HCT116 (cell line): Measurements from ENCODE around the gene SLITRK4. TPM values are rescaled to one million over a fixed set of nuclear protein-coding genes. Genes with fewer than 3 reads are reported as not detected.

ENCODE experiments used
- ATAC-seq: fragments of 200-7000 bp; cut with Tn5 transposase; 2 replicates; pipeline ENCODE4 v1.9.1; 2020; ENCODE audit warnings: mild to moderate bottlenecking, moderate library complexity
- BruUV-seq: library from RNA; stranded (reverse); fragments of 400-500 nt; replicated peaks from 2 replicates; lab custom pipeline; 2021; lab: Mats Ljungman, UMichigan
- CTCF ChIA-PET: fragments of 300-600 bp; sonication (Branson Sonifier 250); formaldehyde crosslinking; loops from one replicate; lab custom pipeline; 2021; ENCODE audit warnings: antibody characterized with exemption; lab: Charles Lee
- POLR2A ChIA-PET: fragments of 300-600, 350-600 bp; sonication (Branson Sonifier 250); formaldehyde crosslinking; loops from one replicate; lab custom pipeline; 2021; ENCODE audit warnings: antibody characterized with exemption; lab: Charles Lee
- RAD21 ChIA-PET, 2 experiments: fragments of 300-600 bp; sonication (Branson Sonifier 250); formaldehyde crosslinking; loops; one replicate each; lab custom pipeline; 2023; ENCODE audit warnings: low total read pairs in 2 of 2; ENCODE audit not compliant: uncharacterized antibody in 2 of 2, unreplicated experiment in 2 of 2, low non-redundant PET in 1 of 2; lab: Charles Lee
- DNase-seq: peaks from one replicate; pipeline ENCODE4 v3.0.0-alpha.2; 2010; ENCODE audit warnings: low read depth, low spot score
- H2AFZ ChIP-seq: fragments of 200-600 bp; shearing (Covaris generic), sonication (generic); 2 replicates; pipeline ENCODE4 v1.6.1; 2017; ENCODE audit warnings: low read depth, mixed run types, mixed read lengths, antibody characterized with exemption, low read length; ENCODE audit not compliant: poor library complexity, severe bottlenecking
- H3K27ac ChIP-seq: 2 replicates; pipeline ENCODE4 v1.5.1; 2012; ENCODE audit warnings: low read depth, low read length
- H3K27me3 ChIP-seq: fragments of 200-600 bp; sonication (generic); 2 replicates; pipeline ENCODE4 v1.6.1; 2016; ENCODE audit warnings: mixed run types, low read length, mixed read lengths; ENCODE audit not compliant: insufficient read depth
- H3K36me3 ChIP-seq, 2 experiments: fragments of 200-500 bp in 1 of 2; fragments of 200-600 bp in 1 of 2; sonication (Bioruptor generic) in 1 of 2; sonication (generic) in 1 of 2; 2 replicates each; pipeline versions ENCODE4 v1.5.1 to v1.6.1; 2014 to 2016; ENCODE audit warnings: low read length in 2 of 2, inconsistent platforms in 1 of 2, mixed read lengths in 1 of 2, mixed run types in 1 of 2; ENCODE audit not compliant: insufficient read depth in 2 of 2, control insufficient read depth in 1 of 2
- H3K4me1 ChIP-seq, 2 experiments: fragments of 200-600 bp in 1 of 2; sonication (generic) in 1 of 2; 2 replicates each; pipeline versions ENCODE4 v1.5.1 to v1.6.1; 2012 to 2017; ENCODE audit warnings: low read length in 2 of 2, inconsistent platforms in 1 of 2, mild to moderate bottlenecking in 1 of 2, mixed read lengths in 1 of 2, mixed run types in 1 of 2, moderate library complexity in 1 of 2; ENCODE audit not compliant: insufficient read depth in 2 of 2, control insufficient read depth in 1 of 2
- H3K4me2 ChIP-seq: fragments of 200-600 bp; sonication (generic); 2 replicates; pipeline ENCODE4 v1.6.1; 2017; ENCODE audit warnings: mixed run types, low read length, mixed read lengths
- H3K4me3 ChIP-seq, 2 experiments: fragments of 200-600 bp in 1 of 2; sonication (generic) in 1 of 2; replicated peaks in 1 of 2; 2 replicates each; pipeline ENCODE4 v1.5.1; 2011 to 2016; ENCODE audit warnings: low read length in 2 of 2, control low read depth in 1 of 2, low read depth in 1 of 2, mild to moderate bottlenecking in 1 of 2, mixed read lengths in 1 of 2, mixed run types in 1 of 2
- H3K79me2 ChIP-seq: fragments of 200-600 bp; sonication (generic); 2 replicates; pipeline ENCODE4 v1.6.1; 2017; ENCODE audit warnings: mild to moderate bottlenecking, mixed run types, low read length, moderate library complexity, mixed read lengths; ENCODE audit not compliant: insufficient read depth
- H3K9ac ChIP-seq: fragments of 200-600 bp; sonication (generic); 2 replicates; pipeline ENCODE4 v1.6.1; 2016; ENCODE audit warnings: low read length, mixed read lengths
- H3K9me2 ChIP-seq: fragments of 200-600 bp; sonication (generic), shearing (Covaris generic); 2 replicates; pipeline ENCODE4 v1.6.1; 2017; ENCODE audit warnings: mixed run types, mild to moderate bottlenecking, moderate library complexity; ENCODE audit not compliant: insufficient read depth
- H3K9me3 ChIP-seq, 2 experiments: fragments of 200-500 bp in 1 of 2; fragments of 200-600 bp in 1 of 2; sonication (Bioruptor generic) in 1 of 2; sonication (generic) in 1 of 2; 2 replicates each; pipeline ENCODE4 v1.6.1; 2014 to 2017; ENCODE audit warnings: low read length in 2 of 2, mixed read lengths in 2 of 2, inconsistent platforms in 1 of 2, low read depth in 1 of 2, mild to moderate bottlenecking in 1 of 2, mixed run types in 1 of 2, moderate library complexity in 1 of 2; ENCODE audit not compliant: control insufficient read depth in 1 of 2, insufficient read depth in 1 of 2
- H4K20me1 ChIP-seq: fragments of 200-600 bp; sonication (generic), shearing (Covaris generic); 2 replicates; pipeline ENCODE4 v1.6.1; 2017; ENCODE audit warnings: mixed run types, mild to moderate bottlenecking, moderate library complexity; ENCODE audit not compliant: insufficient read depth
- CEBPB ChIP-seq: IDR thresholded peaks from 2 replicates; pipeline ENCODE4 v1.6.1; 2012; ENCODE audit warnings: low read depth
- EGR1 ChIP-seq: IDR thresholded peaks from 2 replicates; pipeline ENCODE4 v1.6.1; 2012; ENCODE audit warnings: low read depth
- ELF1 ChIP-seq: IDR thresholded peaks from 2 replicates; pipeline ENCODE4 v1.6.1; 2012; ENCODE audit warnings: low read depth, borderline replicate concordance
- EZH2phosphoT487 ChIP-seq: fragments of 200-600 bp; IDR thresholded peaks from 2 replicates; pipeline ENCODE4 v1.6.1; 2018; ENCODE audit warnings: antibody characterized with exemption, borderline replicate concordance
- FOSL1 ChIP-seq: IDR thresholded peaks from 2 replicates; pipeline ENCODE4 v1.6.1; 2012; ENCODE audit warnings: low read depth
- JUND ChIP-seq: IDR thresholded peaks from 2 replicates; pipeline ENCODE4 v1.6.1; 2012
- POLR2AphosphoS5 ChIP-seq: IDR thresholded peaks from 2 replicates; pipeline ENCODE4 v1.6.1; 2011; ENCODE audit warnings: mild to moderate bottlenecking, low read depth, low read length, moderate library complexity
- RAD21 ChIP-seq: IDR thresholded peaks from 2 replicates; pipeline ENCODE4 v1.6.1; 2012; ENCODE audit warnings: low read depth, mild to moderate bottlenecking
- SP1 ChIP-seq: IDR thresholded peaks from 2 replicates; pipeline ENCODE4 v1.6.1; 2012; ENCODE audit warnings: low read depth
- SRF ChIP-seq: IDR thresholded peaks from 2 replicates; pipeline ENCODE4 v1.6.1; 2012; ENCODE audit warnings: low read depth
- TCF7L2 ChIP-seq: IDR thresholded peaks from 2 replicates; pipeline ENCODE4 v1.7.0; 2011; ENCODE audit warnings: borderline replicate concordance, inconsistent platforms; ENCODE audit not compliant: insufficient read depth, insufficient read length; ENCODE audit errors: extremely low read depth
- YY1 ChIP-seq: IDR thresholded peaks from 2 replicates; pipeline ENCODE4 v1.6.1; 2011; ENCODE audit warnings: low read length, low read depth, moderate library complexity, mild to moderate bottlenecking; ENCODE audit not compliant: insufficient replicate concordance; ENCODE audit errors: extremely low read depth
- ZNF274 ChIP-seq: fragments of 200-500 bp; sonication (Bioruptor generic); IDR thresholded peaks from 2 replicates; pipeline ENCODE4 v1.6.1; 2014; ENCODE audit warnings: mild to moderate bottlenecking, low read depth, low read length, inconsistent platforms
- intact Hi-C: fragments of 100-400 bp; cut with micrococcal nuclease; formaldehyde crosslinking; loops from 2 replicates; pipeline ENCODE4 v1.10.0; 2022
- total RNA-seq: library from RNA; stranded (reverse); gene quantifications from one replicate; pipeline ENCODE4 v1.2.1, GENCODE V29; 2021; ENCODE audit not compliant: unreplicated experiment
- TF ChIP-seq, protein P1 (sequence below): IDR thresholded peaks from 2 replicates; pipeline ENCODE4 v1.6.1; 2012; ENCODE audit warnings: low read depth
- TF ChIP-seq, protein P2 (sequence below): IDR thresholded peaks from 2 replicates; pipeline ENCODE4 v1.6.1; 2012
- TF ChIP-seq, protein P3 (sequence below), 3 experiments: fragments of 200-600 bp in 1 of 3; sonication (generic) in 1 of 3; IDR thresholded peaks in 2 of 3; conservative IDR thresholded peaks in 1 of 3; 2 replicates each; pipeline ENCODE4 v1.5.1; 2012 to 2017; ENCODE audit warnings: low read depth in 2 of 3, low read length in 2 of 3, antibody characterized with exemption in 1 of 3, borderline replicate concordance in 1 of 3, control low read depth in 1 of 3, mild to moderate bottlenecking in 1 of 3, mixed read lengths in 1 of 3, mixed run types in 1 of 3, moderate library complexity in 1 of 3; ENCODE audit not compliant: insufficient read depth in 1 of 3

SLITRK4 gene
- total RNA-seq, 1 experiment from 2014 or later = not detected

DNA sequence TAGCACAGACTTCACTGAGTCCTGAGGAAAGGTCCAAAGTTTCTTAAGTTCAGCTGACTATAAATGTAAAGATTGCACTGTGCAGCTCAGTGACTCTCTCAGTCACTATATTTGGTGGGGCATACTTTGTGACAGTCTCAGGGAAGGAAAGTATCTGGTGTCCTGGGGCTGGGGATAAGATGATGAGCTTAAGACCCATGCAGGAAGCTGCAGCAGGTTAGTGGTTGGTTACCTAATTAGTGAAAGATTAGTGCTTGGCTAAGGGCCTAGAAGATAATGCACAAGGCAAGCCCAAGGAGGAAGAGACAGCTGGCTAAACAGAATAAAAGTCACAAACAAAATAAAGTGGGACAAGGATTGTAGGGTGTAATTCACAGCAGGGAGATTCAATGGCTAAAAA is 25.4 kb upstream of the SLITRK4 start:
- H3K9me3 ChIP-seq = no peaks in the 10 kb centered on the region
- ChIA-PET POLR2A (no interaction called here), RAD21 (no interaction called here)
- H4K20me1 ChIP-seq = no peaks in the 10 kb centered on the region
- intact Hi-C loops = no loop called here
- H3K79me2 ChIP-seq = no peaks in the 10 kb centered on the region
- no TSS peak for BruUV-seq
- H3K9me2 ChIP-seq = no peaks in the 10 kb centered on the region
- no peak overlapping the region for H3K9ac ChIP-seq
- no peak for DNase-seq
- H3K27me3 ChIP-seq = no peaks in the 10 kb centered on the region
- H3K4me3 ChIP-seq = no peak overlapping the region
- ATAC-seq = no peak
- TF ChIP-seq EGR1 (no peak), RAD21 (no peak), SP1 (no peak), FOSL1 (no peak), ZNF274 (no peak), TCF7L2 (no peak), POLR2AphosphoS5 (no peak), EZH2phosphoT487 (no peak), SRF (no peak), JUND (no peak), YY1 (no peak), ELF1 (no peak), CEBPB (no peak)
- TF ChIP-seq, protein P1, sequence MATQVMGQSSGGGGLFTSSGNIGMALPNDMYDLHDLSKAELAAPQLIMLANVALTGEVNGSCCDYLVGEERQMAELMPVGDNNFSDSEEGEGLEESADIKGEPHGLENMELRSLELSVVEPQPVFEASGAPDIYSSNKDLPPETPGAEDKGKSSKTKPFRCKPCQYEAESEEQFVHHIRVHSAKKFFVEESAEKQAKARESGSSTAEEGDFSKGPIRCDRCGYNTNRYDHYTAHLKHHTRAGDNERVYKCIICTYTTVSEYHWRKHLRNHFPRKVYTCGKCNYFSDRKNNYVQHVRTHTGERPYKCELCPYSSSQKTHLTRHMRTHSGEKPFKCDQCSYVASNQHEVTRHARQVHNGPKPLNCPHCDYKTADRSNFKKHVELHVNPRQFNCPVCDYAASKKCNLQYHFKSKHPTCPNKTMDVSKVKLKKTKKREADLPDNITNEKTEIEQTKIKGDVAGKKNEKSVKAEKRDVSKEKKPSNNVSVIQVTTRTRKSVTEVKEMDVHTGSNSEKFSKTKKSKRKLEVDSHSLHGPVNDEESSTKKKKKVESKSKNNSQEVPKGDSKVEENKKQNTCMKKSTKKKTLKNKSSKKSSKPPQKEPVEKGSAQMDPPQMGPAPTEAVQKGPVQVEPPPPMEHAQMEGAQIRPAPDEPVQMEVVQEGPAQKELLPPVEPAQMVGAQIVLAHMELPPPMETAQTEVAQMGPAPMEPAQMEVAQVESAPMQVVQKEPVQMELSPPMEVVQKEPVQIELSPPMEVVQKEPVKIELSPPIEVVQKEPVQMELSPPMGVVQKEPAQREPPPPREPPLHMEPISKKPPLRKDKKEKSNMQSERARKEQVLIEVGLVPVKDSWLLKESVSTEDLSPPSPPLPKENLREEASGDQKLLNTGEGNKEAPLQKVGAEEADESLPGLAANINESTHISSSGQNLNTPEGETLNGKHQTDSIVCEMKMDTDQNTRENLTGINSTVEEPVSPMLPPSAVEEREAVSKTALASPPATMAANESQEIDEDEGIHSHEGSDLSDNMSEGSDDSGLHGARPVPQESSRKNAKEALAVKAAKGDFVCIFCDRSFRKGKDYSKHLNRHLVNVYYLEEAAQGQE = no peak
- TF ChIP-seq, protein P2, sequence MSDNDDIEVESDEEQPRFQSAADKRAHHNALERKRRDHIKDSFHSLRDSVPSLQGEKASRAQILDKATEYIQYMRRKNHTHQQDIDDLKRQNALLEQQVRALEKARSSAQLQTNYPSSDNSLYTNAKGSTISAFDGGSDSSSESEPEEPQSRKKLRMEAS = no peak
- TF ChIP-seq, protein P3, sequence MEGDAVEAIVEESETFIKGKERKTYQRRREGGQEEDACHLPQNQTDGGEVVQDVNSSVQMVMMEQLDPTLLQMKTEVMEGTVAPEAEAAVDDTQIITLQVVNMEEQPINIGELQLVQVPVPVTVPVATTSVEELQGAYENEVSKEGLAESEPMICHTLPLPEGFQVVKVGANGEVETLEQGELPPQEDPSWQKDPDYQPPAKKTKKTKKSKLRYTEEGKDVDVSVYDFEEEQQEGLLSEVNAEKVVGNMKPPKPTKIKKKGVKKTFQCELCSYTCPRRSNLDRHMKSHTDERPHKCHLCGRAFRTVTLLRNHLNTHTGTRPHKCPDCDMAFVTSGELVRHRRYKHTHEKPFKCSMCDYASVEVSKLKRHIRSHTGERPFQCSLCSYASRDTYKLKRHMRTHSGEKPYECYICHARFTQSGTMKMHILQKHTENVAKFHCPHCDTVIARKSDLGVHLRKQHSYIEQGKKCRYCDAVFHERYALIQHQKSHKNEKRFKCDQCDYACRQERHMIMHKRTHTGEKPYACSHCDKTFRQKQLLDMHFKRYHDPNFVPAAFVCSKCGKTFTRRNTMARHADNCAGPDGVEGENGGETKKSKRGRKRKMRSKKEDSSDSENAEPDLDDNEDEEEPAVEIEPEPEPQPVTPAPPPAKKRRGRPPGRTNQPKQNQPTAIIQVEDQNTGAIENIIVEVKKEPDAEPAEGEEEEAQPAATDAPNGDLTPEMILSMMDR (IDR thresholded peaks at IDR 0.05 in 2 of 3, conservative IDR thresholded peaks at IDR 0.05 in 1 of 3; ENCODE audit: borderline replicate concordance in 1 of 3, insufficient read depth in 1 of 3, low read depth in 2 of 3, low read length in 2 of 3) = no peak
- TF ChIP-seq, all 23 proteins: peak for 0
- Histone ChIP-seq H3K4me1 (no peaks in the 10 kb centered on the region), H2AFZ (no peak overlapping the region), H3K36me3 (no peaks in the 10 kb centered on the region), H3K4me2 (no peak overlapping the region), H3K27ac (no peak overlapping the region)
- CTCF ChIA-PET = no interaction called here
